Astrocyte of the spinal cord (primary cell): Measurements from ENCODE around the gene PER2.
A peak's percentile ranks its signal among the peaks of the same experiment; 100 is the strongest.

Source experiments
- DNase-seq: peaks from one replicate; pipeline ENCODE4 v3.0.0; 2011; ENCODE audit warnings: low read depth, low spot score
- H3K4me3 ChIP-seq: 2 replicates; pipeline ENCODE4 v1.5.1; 2011; ENCODE audit warnings: low read depth, mild to moderate bottlenecking, low read length, moderate library complexity
- CTCF ChIP-seq: IDR thresholded peaks from 2 replicates; pipeline ENCODE4 v1.5.1; 2012; ENCODE audit warnings: low read depth, mild to moderate bottlenecking, low read length, inconsistent platforms
- in situ Hi-C: cut with HindIII; loops from 2 replicates; pipeline ENCODE4 v1.10.0; 2017; ENCODE audit warnings: low sequenced_read_pairs

PER2 gene

GRCh38 chr2:238202326-238203093, 85.9 kb downstream of the PER2 start:
- peak; percentile 28 for DNase-seq
- H3K4me3 ChIP-seq: peak overlapping the region; percentile 66
- in situ Hi-C loops: no loop called here
- no peak for TF ChIP-seq CTCF
